Activated CD8-positive, alpha-beta T cell treated with anti-CD3 and anti-CD28 coated beads for 36 hours (primary cell): Measurements from ENCODE around the gene SLC29A2. TPM values are rescaled to one million over a fixed set of nuclear protein-coding genes. Genes with fewer than 3 reads are reported as not detected.

ENCODE experiments used
- ATAC-seq: fragments of 200-7000 bp; cut with Tn5 transposase; one replicate; pipeline ENCODE4 v1.10.0; 2021; ENCODE audit warnings: mild to moderate bottlenecking, moderate library complexity
- CTCF ChIA-PET: fragments of 350-600 bp; sonication (Branson Sonifier 250); formaldehyde crosslinking; loops from one replicate; lab custom pipeline; 2021; ENCODE audit warnings: antibody characterized with exemption; lab: Charles Lee
- POLR2A ChIA-PET: fragments of 350-600 bp; sonication (Branson Sonifier 250); formaldehyde crosslinking; loops from one replicate; lab custom pipeline; 2021; ENCODE audit warnings: antibody characterized with exemption; lab: Charles Lee
- DNase-seq: peaks from one replicate; pipeline ENCODE4 v3.0.0-alpha.2; 2020
- H3K27ac Mint-ChIP-seq: one replicate; pipeline ENCODE4 v1.8.0; 2021; ENCODE audit warnings: mild to moderate bottlenecking, mixed read lengths
- H3K27me3 Mint-ChIP-seq: one replicate; pipeline ENCODE4 v1.8.0; 2021; ENCODE audit warnings: mixed read lengths
- H3K36me3 Mint-ChIP-seq: one replicate; pipeline ENCODE4 v1.8.0; 2021; ENCODE audit warnings: low read depth, mixed read lengths
- H3K4me1 Mint-ChIP-seq: one replicate; pipeline ENCODE4 v1.8.0; 2021; ENCODE audit warnings: low read depth, mixed read lengths
- H3K4me3 Mint-ChIP-seq: one replicate; pipeline ENCODE4 v1.8.0; 2021; ENCODE audit warnings: mild to moderate bottlenecking, moderate library complexity, mixed read lengths
- H3K9me3 Mint-ChIP-seq: one replicate; pipeline ENCODE4 v1.8.0; 2021; ENCODE audit warnings: mixed read lengths
- CTCF ChIP-seq: fragments of 200-600 bp; IDR thresholded peaks from one replicate; pipeline ENCODE4 v1.8.0; 2022; ENCODE audit warnings: antibody characterized with exemption, mild to moderate bottlenecking
- intact Hi-C: fragments of 100-400 bp; cut with micrococcal nuclease; formaldehyde crosslinking; loops from one replicate; pipeline ENCODE4 v1.10.0; 2022
- total RNA-seq, 2 experiments: library from RNA; stranded (reverse); gene quantifications; one replicate each; pipeline ENCODE4 v1.2.3, GENCODE V29; 2021

SLC29A2 gene
- total RNA-seq, 2 experiments from 2014 or later: 11.8 to 12.2 TPM

GRCh38 chr11:66366844-66367477, 4.6 kb downstream of the SLC29A2 start:
- ATAC-seq (no peak), DNase-seq (no peak)
- ChIA-PET POLR2A (interaction anchor here (0.6 to 1.2 kb wide), 5 partner anchors 8 to 286 kb away, joined by 3 read pairs; no protein-coding TSS in a partner anchor), CTCF (interaction anchor here (1.0 to 6.9 kb wide), 6 partner anchors 8 to 55 kb away, joined by 3 to 51 read pairs (median 6); no protein-coding TSS in a partner anchor)
- Mint-ChIP-seq H3K4me1 (peaks cover 16% of the 10 kb centered on the region), H3K27me3 (no peaks in the 10 kb centered on the region), H3K9me3 (no peaks in the 10 kb centered on the region), H3K4me3 (no peak overlapping the region), H3K36me3 (peaks cover 18% of the 10 kb centered on the region), H3K27ac (no peak overlapping the region)
- no peak for TF ChIP-seq CTCF
- intact Hi-C loops: no loop called here

DNA sequence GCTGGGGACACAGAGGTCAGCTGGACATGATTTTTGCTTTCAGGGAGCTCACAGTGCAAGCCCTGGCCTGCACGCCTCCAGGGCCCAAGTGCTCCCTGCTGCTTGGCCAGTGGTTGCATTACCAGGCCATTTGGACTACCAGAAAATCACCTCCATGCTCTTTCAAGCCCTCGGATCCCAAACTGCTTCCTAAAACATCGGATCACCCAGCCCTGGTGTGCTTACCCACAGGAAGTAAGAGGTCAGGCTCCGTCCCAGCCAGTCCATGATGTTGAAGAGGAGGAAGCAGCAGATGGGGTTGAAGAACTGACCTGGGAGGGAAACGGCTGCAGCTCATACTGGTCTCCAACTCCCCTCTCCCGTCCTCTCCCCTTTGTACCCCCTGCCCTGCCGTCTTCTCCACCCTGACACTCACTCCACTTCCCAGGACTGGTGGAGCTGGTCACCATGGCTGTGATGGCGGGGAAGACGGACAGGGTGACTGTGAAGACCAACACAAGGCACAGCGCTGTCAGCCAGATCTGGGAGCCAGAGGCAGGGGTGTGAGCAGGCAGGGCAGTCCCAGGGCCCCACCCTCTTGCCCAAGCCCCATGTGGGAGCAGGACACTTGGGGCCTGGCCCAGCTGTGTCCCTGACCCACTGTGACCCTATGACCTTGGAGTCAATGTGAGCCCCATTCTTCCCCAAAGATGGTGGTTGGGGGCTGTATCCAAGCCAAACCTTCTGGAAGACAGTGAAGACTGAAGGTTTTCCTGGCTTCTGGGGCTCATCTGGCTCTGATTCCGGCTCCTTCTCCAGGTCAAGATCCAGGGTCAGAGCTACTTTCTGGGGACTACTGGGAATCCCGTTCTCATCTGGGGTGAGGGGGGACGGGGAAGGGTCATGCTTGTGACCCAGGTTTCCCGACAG, 5.6 kb downstream of the SLC29A2 start:
- ChIA-PET POLR2A (interaction anchor here (0.7 to 1.2 kb wide), 3 partner anchors 15 to 93 kb away, joined by 3 read pairs; no protein-coding TSS in a partner anchor), CTCF (interaction anchor here (1.0 to 6.9 kb wide), 10 partner anchors 9 to 64 kb away, joined by 3 to 51 read pairs (median 4); partner anchors contain the start of gene BRMS1)
- peaks cover 20% of the 10 kb centered on the region for H3K36me3 Mint-ChIP-seq
- H3K27ac Mint-ChIP-seq: no peak overlapping the region
- no peak for ATAC-seq
- H3K9me3 Mint-ChIP-seq: no peaks in the 10 kb centered on the region
- no peaks in the 10 kb centered on the region for H3K27me3 Mint-ChIP-seq
- H3K4me3 Mint-ChIP-seq: no peak overlapping the region
- no peak for TF ChIP-seq CTCF
- H3K4me1 Mint-ChIP-seq: peaks cover 16% of the 10 kb centered on the region
- DNase-seq: no peak
- intact Hi-C loops: no loop called here

- Mint-ChIP-seq H3K4me1 (peaks cover 11% of the 10 kb centered on the region), H3K27ac (no peak overlapping the region), H3K4me3 (no peak overlapping the region), H3K36me3 (peaks cover 18% of the 10 kb centered on the region), H3K27me3 (no peaks in the 10 kb centered on the region), H3K9me3 (no peaks in the 10 kb centered on the region)
- DNase-seq (no peak), ATAC-seq (no peak)
- intact Hi-C loops: no loop called here
- POLR2A ChIA-PET: interaction anchor here (0.7 kb wide), 1 partner anchor 17 kb away, joined by 3 read pairs; no protein-coding TSS in a partner anchor
- TF ChIP-seq CTCF: no peak
- CTCF ChIA-PET: interaction anchor here (1.0 to 6.9 kb wide), 8 partner anchors 10 to 63 kb away, joined by 3 to 51 read pairs (median 6); partner anchors contain the start of gene BRMS1
Measured at GRCh38 chr11:66365166-66365565, 6.4 kb downstream of the SLC29A2 start.

- intact Hi-C loops: no loop called here
- Mint-ChIP-seq H3K36me3 (peaks cover 12% of the 10 kb centered on the region), H3K4me1 (peaks cover 4% of the 10 kb centered on the region), H3K9me3 (no peaks in the 10 kb centered on the region), H3K27ac (no peak overlapping the region), H3K27me3 (no peaks in the 10 kb centered on the region), H3K4me3 (no peak overlapping the region)
- ATAC-seq: peak; percentile 92
- TF ChIP-seq CTCF: peak; percentile 93
- POLR2A ChIA-PET: interaction anchor here (1.5 to 2.0 kb wide), 2 partner anchors 14 to 19 kb away, joined by 3 to 9 read pairs; partner anchors contain the start of gene BRMS1
- DNase-seq: peak; percentile 88
- CTCF ChIA-PET: interaction anchor here (0.5 to 6.9 kb wide), 25 partner anchors 8 to 494 kb away, joined by 3 to 51 read pairs (median 4); partner anchors contain the start of genes B4GAT1, BRMS1 and SLC29A2
Measured at GRCh38 chr11:66363805-66364535, 7.6 kb downstream of the SLC29A2 start.
